Stimulated activated CD4-positive, alpha-beta T cell treated with anti-CD3 and anti-CD28 coated beads, Interleukin-2, amount 100 ng/mL, for 4 hours (primary cell): Measurements from ENCODE around the gene API5.

Experiments
- DNase-seq: peaks from one replicate; pipeline ENCODE4 v3.0.0-alpha.2; 2020; ENCODE audit warnings: low read depth

The API5 gene

DNA sequence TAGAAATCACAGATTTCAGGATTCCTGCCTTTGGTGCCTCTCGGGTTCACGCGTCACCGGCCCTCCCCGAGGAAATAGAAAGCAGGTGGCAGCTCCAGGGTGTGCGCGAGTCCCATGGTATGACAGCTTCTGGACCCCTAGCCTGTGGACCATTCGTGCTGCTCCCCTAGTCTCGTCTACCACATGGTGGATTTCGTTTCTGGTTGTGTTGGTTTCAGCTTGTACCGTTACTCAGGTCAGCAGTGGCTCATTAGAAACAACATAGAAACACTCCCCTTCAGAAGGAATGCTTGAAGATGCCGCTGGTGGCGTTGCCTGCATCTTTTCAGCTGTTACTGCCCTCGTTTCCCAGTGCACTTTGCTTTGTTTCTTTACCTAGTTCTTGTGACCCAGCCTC lies 47.6 kb downstream of the API5 start:
- no peak for DNase-seq

- no peak for DNase-seq
Measured at GRCh38 chr11:43360361-43361032, 48.7 kb downstream of the API5 start.

- DNase-seq = no peak
Measured at GRCh38 chr11:43366677-43367076, 54.9 kb downstream of the API5 start.

GRCh38 chr11:43367382-43368178 lies 55.8 kb downstream of the API5 start:
- no peak for DNase-seq

DNA sequence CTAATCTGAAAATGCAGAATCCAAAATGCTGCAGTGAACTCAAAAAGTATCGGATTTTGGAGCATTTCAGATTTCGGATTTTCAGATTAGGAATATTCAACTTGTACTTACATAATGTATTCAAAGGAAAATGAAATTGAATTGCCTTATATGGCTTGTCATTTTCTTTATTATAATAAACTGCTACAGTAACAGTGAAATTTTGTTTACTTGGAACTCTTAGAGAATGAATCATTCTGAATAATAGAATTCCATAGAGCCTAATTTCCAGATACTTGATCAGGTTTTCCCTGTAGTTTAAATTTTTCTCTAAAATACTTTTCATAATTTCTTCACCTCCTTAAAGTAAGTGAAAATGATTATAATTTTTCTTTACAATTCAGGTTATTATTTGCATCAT lies 64.3 kb downstream of the API5 start:
- no peak for DNase-seq

DNA sequence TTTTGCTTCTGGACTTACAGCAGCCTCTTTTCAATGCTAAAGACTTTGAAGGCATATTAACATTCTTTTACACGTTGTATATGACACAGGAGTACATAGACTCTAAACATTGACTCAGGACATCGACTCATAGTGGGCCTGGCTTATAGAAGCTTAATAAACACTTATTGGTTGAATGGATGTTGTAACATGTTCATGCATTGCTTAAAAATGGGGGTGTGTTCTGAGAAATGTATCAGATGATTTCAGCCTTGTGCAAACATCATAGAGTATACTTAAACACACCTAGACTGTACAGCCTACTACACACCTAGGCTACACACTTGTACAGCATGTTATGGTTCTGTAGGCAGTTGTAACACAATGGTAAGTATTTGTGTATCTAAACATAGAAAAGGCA lies 64.8 kb downstream of the API5 start:
- DNase-seq = no peak

GRCh38 chr11:43377389-43377788 lies 65.6 kb downstream of the API5 start:
- no peak for DNase-seq

GRCh38 chr11:43378897-43379296 lies 67.1 kb downstream of the API5 start:
- DNase-seq = no peak

GRCh38 chr11:43381802-43382201 lies 70.0 kb downstream of the API5 start:
- DNase-seq = no peak

DNA sequence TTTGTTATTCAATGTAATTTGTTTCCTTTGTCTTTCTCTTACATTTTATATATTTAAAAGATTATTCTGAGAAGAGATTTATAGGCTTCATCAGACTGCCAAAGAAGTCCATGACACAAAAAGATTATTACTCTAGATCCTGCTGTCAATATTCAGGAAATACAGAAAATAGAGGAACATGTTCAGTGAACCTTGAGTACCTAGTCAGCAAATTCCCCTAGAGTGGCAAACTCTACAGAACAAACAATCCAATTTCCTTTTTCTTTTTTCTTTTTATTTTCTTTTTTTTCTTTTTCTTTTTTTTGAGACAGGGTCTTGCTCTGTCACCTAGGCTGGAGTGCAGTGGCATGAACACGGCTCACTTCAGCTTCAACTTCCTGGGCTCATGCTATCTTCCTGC lies 70.8 kb downstream of the API5 start:
- DNase-seq = no peak

- no peak for DNase-seq
Measured at GRCh38 chr11:43384393-43384792, 72.6 kb downstream of the API5 start.

- DNase-seq = no peak
Measured at GRCh38 chr11:43392713-43393112, 80.9 kb downstream of the API5 start.

DNA sequence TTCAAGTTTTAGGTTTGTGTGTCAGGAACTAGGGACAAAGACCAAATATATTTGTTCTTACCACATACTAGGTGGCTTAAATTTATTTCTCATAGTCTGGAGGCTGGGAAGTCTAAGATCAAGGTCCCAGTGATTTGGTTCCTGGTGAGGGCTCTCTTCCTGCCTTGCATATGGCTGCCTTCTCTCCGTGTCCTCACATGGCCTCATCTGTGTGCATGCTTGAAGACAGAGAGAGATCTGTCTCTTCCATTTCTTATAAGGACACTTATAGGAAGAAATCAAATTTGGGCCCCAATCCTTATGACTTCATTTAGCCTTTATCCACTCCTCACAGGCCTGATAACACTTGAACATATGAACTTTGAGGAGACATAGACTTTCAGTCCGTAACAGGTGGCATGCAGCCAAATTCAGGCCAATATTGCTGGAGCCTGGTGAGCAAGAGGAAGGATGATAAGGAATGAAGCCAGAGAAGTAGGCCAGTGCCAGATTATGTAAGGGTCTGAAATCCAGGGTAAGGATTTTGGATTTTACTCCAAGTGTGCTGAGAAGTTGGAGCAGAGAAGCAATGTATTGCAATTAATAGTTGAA lies 82.1 kb downstream of the API5 start:
- no peak for DNase-seq
